ENCODE measurements around the gene MSH6.

MSH6 gene, protein sequence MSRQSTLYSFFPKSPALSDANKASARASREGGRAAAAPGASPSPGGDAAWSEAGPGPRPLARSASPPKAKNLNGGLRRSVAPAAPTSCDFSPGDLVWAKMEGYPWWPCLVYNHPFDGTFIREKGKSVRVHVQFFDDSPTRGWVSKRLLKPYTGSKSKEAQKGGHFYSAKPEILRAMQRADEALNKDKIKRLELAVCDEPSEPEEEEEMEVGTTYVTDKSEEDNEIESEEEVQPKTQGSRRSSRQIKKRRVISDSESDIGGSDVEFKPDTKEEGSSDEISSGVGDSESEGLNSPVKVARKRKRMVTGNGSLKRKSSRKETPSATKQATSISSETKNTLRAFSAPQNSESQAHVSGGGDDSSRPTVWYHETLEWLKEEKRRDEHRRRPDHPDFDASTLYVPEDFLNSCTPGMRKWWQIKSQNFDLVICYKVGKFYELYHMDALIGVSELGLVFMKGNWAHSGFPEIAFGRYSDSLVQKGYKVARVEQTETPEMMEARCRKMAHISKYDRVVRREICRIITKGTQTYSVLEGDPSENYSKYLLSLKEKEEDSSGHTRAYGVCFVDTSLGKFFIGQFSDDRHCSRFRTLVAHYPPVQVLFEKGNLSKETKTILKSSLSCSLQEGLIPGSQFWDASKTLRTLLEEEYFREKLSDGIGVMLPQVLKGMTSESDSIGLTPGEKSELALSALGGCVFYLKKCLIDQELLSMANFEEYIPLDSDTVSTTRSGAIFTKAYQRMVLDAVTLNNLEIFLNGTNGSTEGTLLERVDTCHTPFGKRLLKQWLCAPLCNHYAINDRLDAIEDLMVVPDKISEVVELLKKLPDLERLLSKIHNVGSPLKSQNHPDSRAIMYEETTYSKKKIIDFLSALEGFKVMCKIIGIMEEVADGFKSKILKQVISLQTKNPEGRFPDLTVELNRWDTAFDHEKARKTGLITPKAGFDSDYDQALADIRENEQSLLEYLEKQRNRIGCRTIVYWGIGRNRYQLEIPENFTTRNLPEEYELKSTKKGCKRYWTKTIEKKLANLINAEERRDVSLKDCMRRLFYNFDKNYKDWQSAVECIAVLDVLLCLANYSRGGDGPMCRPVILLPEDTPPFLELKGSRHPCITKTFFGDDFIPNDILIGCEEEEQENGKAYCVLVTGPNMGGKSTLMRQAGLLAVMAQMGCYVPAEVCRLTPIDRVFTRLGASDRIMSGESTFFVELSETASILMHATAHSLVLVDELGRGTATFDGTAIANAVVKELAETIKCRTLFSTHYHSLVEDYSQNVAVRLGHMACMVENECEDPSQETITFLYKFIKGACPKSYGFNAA (N-terminal part only)

DNA sequence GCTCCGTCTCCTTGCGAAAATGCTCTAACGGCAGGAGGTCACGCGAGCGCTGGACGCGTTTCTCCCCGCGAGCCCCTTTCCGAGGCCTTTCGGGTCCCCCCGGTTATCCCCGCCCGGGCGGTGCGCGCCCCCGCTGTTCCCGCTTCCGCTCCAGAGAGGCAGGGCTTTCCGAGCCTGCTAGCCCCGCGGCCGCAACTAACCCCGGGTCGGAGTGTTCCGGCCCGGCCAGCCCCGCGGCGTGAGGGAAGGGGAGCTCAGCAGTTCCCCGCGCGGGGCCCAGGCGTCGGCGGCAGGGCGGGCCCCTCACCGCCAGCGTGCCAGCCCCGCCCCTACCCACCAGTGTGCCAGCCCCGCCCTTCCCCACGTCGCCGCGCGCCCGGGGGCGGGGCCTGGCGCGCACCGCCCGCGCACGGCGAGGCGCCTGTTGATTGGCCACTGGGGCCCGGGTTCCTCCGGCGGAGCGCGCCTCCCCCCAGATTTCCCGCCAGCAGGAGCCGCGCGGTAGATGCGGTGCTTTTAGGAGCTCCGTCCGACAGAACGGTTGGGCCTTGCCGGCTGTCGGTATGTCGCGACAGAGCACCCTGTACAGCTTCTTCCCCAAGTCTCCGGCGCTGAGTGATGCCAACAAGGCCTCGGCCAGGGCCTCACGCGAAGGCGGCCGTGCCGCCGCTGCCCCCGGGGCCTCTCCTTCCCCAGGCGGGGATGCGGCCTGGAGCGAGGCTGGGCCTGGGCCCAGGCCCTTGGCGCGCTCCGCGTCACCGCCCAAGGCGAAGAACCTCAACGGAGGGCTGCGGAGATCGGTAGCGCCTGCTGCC, at the start of gene MSH6:
Gene MSH6, plus strand, starts transcription at position 475 of the 815 bp plus-strand sequence. Its CDS starts 89 bp downstream, at position 564.
- Histone ChIP-seq H3K9me3 (ENCODE audit: low read length) (no peaks in the 10 kb centered on the region), H3K27ac (ENCODE audit: low read depth, low read length) (peak within 1 kb of the TSS; percentile 93), H3K9ac (ENCODE audit: low read length) (peak within 1 kb of the TSS; percentile 53), H3K36me3 (ENCODE audit: insufficient read depth, low read length) (no peaks in the 10 kb centered on the region), H3K4me1 (ENCODE audit: insufficient read depth, low read length) (peaks cover 4% of the 10 kb centered on the region), H3K27me3 (ENCODE audit: control insufficient read depth in 1 of 2, insufficient read depth in 2 of 2, low read length in 2 of 2) (no peaks in the 10 kb centered on the region), H3K4me3 (ENCODE audit: low read depth in 1 of 2, low read length in 2 of 2) (peak within 1 kb of the TSS; percentile 78 to 92)

DNA sequence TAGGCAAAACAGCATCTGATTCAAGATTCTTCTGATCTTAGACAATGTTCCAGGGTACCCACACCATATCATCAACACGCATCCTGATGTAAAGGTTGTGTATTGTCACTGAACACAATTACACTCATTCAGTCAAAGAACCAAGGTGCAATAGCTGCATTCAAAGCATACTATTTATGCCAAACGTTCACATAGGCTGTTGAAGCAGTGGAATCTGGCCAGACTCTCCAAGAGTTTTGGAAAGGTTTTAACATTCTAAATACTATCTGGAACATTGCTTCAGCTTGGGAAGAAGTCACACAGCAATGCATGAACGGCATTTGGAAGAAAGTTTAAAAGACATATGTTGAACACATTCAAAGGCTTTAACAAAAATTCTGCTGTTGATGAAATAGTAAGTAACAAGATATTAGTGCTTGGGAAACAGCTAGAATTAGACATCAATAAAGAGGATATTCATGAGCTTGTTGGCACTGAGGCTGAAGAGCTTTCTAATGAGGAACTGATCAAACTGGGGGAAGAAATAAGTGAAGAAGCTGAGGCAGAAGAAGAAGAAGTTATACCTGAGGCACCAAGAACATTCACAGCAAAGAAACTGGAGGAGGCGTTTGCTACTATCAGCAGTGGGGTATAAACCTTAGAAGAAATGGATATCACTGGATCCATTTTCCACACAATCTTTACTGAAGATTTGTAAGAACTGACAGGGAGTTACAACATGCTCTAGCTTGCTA, 47.6 kb upstream of the MSH6 start:
- Histone ChIP-seq H3K9ac (ENCODE audit: low read length) (no peak overlapping the region), H3K9me3 (ENCODE audit: low read length) (no peaks in the 10 kb centered on the region), H3K4me1 (ENCODE audit: insufficient read depth, low read length) (no peaks in the 10 kb centered on the region), H3K4me3 (ENCODE audit: low read depth in 1 of 2, low read length in 2 of 2) (no peak overlapping the region), H3K27ac (ENCODE audit: low read depth, low read length) (no peak overlapping the region), H3K27me3 (ENCODE audit: control insufficient read depth in 1 of 2, insufficient read depth in 2 of 2, low read length in 2 of 2) (no peaks in the 10 kb centered on the region), H3K36me3 (ENCODE audit: insufficient read depth, low read length) (no peaks in the 10 kb centered on the region)

DNA sequence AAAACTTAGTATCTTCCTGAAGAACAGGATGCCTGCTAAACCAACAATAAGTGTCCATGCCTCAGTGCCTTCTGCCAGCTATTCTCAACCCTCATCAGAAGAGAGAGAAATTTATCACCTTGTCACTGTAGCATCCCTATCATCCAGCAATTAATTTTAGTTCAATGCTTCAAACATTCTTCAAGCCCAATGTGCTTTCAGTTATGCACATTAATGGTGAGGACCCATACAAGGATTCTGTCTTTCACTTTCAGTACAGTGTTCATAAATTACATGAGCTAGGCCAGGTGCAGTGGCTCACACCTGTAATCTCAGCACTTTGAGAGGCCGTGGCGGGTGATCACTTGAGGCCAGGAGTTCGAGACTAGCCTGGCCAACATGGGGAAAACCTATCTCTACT, 47.0 kb upstream of the MSH6 start:
- Histone ChIP-seq H3K9me3 (ENCODE audit: low read length) (no peaks in the 10 kb centered on the region), H3K27ac (ENCODE audit: low read depth, low read length) (no peak overlapping the region), H3K4me3 (ENCODE audit: low read depth in 1 of 2, low read length in 2 of 2) (no peak overlapping the region), H3K9ac (ENCODE audit: low read length) (no peak overlapping the region), H3K27me3 (ENCODE audit: control insufficient read depth in 1 of 2, insufficient read depth in 2 of 2, low read length in 2 of 2) (no peaks in the 10 kb centered on the region), H3K4me1 (ENCODE audit: insufficient read depth, low read length) (no peaks in the 10 kb centered on the region), H3K36me3 (ENCODE audit: insufficient read depth, low read length) (no peaks in the 10 kb centered on the region)

DNA sequence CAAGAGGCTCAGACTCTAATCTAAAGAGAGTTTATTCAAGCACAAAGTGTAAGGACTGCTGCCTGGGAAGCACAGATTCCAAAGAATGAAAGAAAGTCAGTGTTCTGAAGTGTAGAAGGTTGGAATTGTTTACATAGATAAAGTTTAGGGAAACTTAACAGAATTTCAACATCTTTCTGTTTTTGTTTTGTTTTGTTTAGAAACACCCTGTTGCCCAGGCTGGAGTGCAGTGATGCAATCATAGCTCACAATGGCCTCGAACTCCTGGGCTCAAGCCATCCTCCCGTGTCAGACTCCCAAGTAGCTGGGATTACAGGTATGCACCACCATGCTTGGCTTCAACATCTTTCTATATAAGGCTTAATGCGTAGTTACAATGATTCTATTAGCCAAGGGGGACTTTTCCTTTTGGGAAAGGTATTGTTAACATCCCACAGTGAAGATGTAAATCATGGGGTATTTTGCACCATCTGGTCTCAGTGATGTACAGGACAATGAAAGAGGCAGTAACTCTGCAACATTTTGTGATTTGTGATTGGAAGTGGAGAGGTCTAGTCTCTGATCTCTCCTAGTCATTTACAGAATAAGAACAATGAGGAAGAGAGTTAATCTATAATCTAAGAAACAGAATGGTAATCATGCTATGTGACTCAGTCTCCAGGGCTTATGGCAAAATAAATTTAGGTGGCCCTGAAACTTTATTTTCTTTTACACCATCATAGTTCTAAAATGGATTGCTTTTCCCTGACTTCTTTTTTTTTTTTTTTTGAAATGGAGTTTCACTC, 45.6 kb upstream of the MSH6 start:
- Histone ChIP-seq H3K4me3 (ENCODE audit: low read depth in 1 of 2, low read length in 2 of 2) (no peak overlapping the region), H3K9ac (ENCODE audit: low read length) (no peak overlapping the region), H3K27ac (ENCODE audit: low read depth, low read length) (no peak overlapping the region), H3K9me3 (ENCODE audit: low read length) (no peaks in the 10 kb centered on the region), H3K4me1 (ENCODE audit: insufficient read depth, low read length) (no peaks in the 10 kb centered on the region), H3K36me3 (ENCODE audit: insufficient read depth, low read length) (no peaks in the 10 kb centered on the region), H3K27me3 (ENCODE audit: control insufficient read depth in 1 of 2, insufficient read depth in 2 of 2, low read length in 2 of 2) (no peaks in the 10 kb centered on the region)

DNA sequence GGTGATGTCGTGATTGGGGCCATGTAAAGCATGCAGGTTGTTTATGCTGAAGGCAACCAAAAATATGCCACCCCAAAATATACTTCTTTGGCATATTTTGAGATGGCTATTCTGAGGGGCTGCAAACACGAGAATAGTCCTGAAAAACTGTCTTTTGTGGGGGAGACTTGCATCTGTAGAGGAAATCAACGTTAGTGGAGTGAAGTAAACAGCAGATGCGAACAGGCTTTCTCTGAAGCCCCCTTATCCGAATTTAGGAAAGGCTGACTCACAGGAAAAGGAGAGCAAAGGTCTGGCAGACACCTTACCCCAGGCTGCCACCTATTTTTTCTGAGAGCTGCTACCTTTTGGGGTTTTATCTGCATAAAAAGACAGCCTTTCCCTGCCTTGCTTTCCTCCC, 44.6 kb upstream of the MSH6 start:
- Histone ChIP-seq H3K9ac (ENCODE audit: low read length) (no peak overlapping the region), H3K27ac (ENCODE audit: low read depth, low read length) (no peak overlapping the region), H3K36me3 (ENCODE audit: insufficient read depth, low read length) (no peaks in the 10 kb centered on the region), H3K4me1 (ENCODE audit: insufficient read depth, low read length) (no peaks in the 10 kb centered on the region), H3K9me3 (ENCODE audit: low read length) (no peaks in the 10 kb centered on the region), H3K4me3 (ENCODE audit: low read depth in 1 of 2, low read length in 2 of 2) (no peak overlapping the region), H3K27me3 (ENCODE audit: control insufficient read depth in 1 of 2, insufficient read depth in 2 of 2, low read length in 2 of 2) (no peaks in the 10 kb centered on the region)

DNA sequence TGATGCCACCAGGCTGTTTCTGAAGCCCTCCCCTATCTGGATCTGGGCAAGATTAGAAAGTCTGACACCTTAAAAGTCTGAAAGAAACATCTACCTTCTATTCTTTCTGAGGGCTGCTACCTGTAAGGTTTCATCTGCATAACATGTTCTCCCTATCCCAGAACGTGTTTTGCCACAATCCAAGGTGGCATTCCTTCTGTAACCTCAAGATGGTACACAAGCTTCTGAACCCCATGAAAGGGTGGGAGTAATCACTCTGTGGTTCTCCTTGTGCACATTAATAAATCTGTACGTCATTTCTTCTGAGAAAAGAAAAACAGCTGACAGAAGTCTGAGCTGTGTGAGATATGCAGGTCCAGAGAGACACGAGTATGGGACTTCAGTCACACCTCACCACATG, 41.8 kb upstream of the MSH6 start:
- Histone ChIP-seq H3K4me3 (ENCODE audit: low read depth in 1 of 2, low read length in 2 of 2) (no peak overlapping the region), H3K4me1 (ENCODE audit: insufficient read depth, low read length) (no peaks in the 10 kb centered on the region), H3K36me3 (ENCODE audit: insufficient read depth, low read length) (no peaks in the 10 kb centered on the region), H3K27me3 (ENCODE audit: control insufficient read depth in 1 of 2, insufficient read depth in 2 of 2, low read length in 2 of 2) (no peaks in the 10 kb centered on the region), H3K9me3 (ENCODE audit: low read length) (no peaks in the 10 kb centered on the region), H3K9ac (ENCODE audit: low read length) (no peak overlapping the region), H3K27ac (ENCODE audit: low read depth, low read length) (no peak overlapping the region)

DNA sequence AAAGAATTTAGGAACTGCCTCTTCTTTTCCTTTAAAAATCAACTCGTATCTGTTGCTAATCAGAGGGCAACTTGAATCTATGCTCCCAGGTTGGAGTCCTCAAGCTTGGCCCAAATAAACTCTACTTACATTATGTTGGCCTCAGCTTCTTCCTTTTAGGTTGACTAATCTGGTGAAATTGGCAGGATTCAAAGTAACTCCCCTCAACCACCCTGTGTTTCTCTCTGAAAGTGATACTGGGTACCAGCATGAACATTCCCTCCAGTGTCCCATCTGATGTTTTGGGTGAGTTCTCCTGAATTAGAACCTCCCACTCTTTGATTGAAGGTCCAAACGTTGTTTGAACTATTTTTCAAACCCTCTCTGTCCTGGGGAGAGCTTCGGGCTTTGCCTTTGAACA, 41.3 kb upstream of the MSH6 start:
- Histone ChIP-seq H3K4me1 (ENCODE audit: insufficient read depth, low read length) (no peaks in the 10 kb centered on the region), H3K4me3 (ENCODE audit: low read depth in 1 of 2, low read length in 2 of 2) (no peak overlapping the region), H3K27ac (ENCODE audit: low read depth, low read length) (no peak overlapping the region), H3K9me3 (ENCODE audit: low read length) (no peaks in the 10 kb centered on the region), H3K9ac (ENCODE audit: low read length) (no peak overlapping the region), H3K27me3 (ENCODE audit: control insufficient read depth in 1 of 2, insufficient read depth in 2 of 2, low read length in 2 of 2) (no peaks in the 10 kb centered on the region), H3K36me3 (ENCODE audit: insufficient read depth, low read length) (no peaks in the 10 kb centered on the region)

DNA sequence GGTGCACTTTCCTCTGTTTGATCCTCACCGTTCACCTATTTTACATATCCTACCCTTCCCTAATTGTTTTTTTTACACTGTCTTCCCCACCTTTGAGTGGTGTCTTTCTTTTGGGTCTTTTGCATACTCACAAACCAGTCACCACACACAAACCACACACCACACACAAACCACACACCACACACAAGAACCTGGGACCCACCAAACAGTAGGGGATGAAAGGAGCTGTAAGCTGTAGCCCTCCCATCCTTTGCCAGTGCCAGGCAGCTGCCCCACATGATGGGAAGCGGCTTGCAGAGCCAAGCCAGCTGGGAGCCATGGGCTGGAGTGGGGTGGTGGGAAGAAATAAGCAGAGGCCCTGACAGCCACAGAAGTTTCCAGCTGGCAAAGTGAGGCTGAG, 38.9 kb upstream of the MSH6 start:
- Histone ChIP-seq H3K4me3 (ENCODE audit: low read depth in 1 of 2, low read length in 2 of 2) (no peak overlapping the region), H3K36me3 (ENCODE audit: insufficient read depth, low read length) (no peaks in the 10 kb centered on the region), H3K9ac (ENCODE audit: low read length) (no peak overlapping the region), H3K27ac (ENCODE audit: low read depth, low read length) (no peak overlapping the region), H3K4me1 (ENCODE audit: insufficient read depth, low read length) (no peaks in the 10 kb centered on the region), H3K9me3 (ENCODE audit: low read length) (no peaks in the 10 kb centered on the region), H3K27me3 (ENCODE audit: control insufficient read depth in 1 of 2, insufficient read depth in 2 of 2, low read length in 2 of 2) (no peaks in the 10 kb centered on the region)

DNA sequence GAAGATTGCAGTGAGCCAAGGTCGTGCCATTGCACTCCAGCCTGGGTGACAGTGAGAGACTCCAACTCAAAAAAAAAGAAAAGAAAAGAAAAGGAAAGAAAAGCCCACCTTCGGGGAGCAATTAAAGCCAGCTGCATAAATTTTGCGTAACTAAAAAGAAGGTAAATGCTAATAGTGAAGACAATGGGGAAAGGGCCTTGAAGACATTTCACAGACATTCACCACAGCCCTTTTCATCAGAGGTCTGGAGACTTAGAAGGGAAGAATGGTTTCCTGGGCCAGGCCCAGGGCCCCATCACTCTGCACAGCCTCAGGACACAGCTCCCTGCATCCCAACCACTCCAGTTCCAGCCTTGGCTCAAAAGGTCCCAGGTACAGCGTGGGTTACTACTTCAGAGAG, 35.1 kb upstream of the MSH6 start:
- no peak overlapping the region for H3K9ac ChIP-seq (ENCODE audit: low read length)
- no peaks in the 10 kb centered on the region for H3K4me1 ChIP-seq (ENCODE audit: insufficient read depth, low read length)
- no peaks in the 10 kb centered on the region for H3K27me3 ChIP-seq (ENCODE audit: control insufficient read depth in 1 of 2, insufficient read depth in 2 of 2, low read length in 2 of 2)
- no peak overlapping the region for H3K4me3 ChIP-seq (ENCODE audit: low read depth in 1 of 2, low read length in 2 of 2)
- H3K9me3 ChIP-seq (ENCODE audit: low read length), result no peaks in the 10 kb centered on the region
- H3K36me3 ChIP-seq (ENCODE audit: insufficient read depth, low read length), result no peaks in the 10 kb centered on the region
- no peak overlapping the region for H3K27ac ChIP-seq (ENCODE audit: low read depth, low read length)
